Measurements from ENCODE around the gene DAD1.
"Not testable (repeated sequence)": the region's sequence is repeated elsewhere in the genome, so short reads cannot be mapped to it uniquely, and the experiment has no call there.

The DAD1 gene

DNA sequence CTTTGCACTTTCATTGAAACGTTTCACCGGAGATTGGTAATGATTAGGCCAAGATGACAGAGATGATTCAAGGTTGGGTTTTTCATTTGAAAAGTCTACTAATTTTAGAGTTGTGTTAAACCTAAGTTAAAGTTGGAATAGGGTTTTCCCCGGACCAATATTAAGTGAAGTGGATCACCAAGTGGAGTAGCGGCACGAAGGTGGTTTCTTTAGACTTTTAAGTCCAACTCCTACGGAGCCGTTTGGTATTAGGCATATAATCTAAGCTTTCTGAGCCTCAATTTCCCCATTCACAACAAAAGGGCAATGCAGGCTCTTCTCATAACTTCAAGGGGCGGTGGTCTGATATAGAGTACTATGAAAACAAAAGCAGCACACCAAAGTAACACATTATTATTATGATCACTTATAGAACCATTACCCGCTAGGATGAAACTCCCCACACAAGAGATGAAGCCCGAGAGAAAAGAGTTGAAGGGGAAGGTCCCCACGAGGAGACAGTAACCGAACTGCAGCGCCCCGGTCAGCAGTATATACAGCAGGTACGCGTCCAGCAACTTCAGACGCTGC, 413 bp downstream of the DAD1 start:
- peak overlapping the region; percentile 97 for H3K4me3 Mint-ChIP-seq
- peaks cover 41% of the 10 kb centered on the region for H3K36me3 Mint-ChIP-seq (ENCODE audit: low read depth)
- no peaks in the 10 kb centered on the region for H3K9me3 Mint-ChIP-seq
- H3K27ac Mint-ChIP-seq: peak overlapping the region; percentile 99
- peaks cover 88% of the 10 kb centered on the region for H3K4me1 Mint-ChIP-seq (ENCODE audit: low read depth)
- H3K27me3 Mint-ChIP-seq: peaks cover 3% of the 10 kb centered on the region

DNA sequence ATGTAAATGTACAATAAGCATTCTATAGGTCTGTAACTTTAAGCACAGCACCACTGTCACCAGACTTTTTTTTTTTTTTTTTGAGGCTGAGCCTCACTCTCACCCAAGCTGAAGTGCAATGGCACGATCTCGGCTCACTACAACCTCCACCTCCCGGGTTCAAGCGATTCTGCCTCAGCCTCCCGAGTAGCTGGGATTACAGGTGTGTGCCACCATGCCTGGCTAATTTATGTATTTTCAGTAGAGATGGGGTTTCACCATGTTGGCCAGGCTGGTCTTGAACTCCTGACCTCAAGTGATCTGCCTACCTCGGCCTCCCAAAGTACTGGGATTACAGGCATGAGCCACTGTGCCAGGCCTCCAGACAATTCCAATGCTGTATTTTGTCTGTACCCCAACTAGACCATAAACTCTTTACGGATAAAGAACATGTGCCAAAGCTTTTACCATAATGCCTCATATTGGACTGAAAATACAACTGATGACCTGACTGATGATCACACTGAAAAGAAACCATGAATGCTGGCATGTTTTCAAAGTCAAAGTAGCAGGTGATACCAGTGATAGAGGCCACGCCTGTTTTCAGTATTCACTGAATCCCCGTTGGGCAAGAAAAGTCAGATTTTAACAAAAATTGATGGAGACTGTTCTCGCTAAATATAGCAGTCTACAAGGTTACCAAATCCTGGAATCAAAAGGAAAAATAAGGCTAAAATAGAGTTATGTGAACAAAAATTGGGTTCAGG, 1.2 kb downstream of the DAD1 start:
- peak overlapping the region; percentile 97 for H3K4me3 Mint-ChIP-seq
- H3K27me3 Mint-ChIP-seq, H3K9me3 Mint-ChIP-seq: not testable (repeated sequence)
- peaks cover 95% of the 10 kb centered on the region for H3K4me1 Mint-ChIP-seq (ENCODE audit: low read depth)
- H3K36me3 Mint-ChIP-seq (ENCODE audit: low read depth): peaks cover 49% of the 10 kb centered on the region
- H3K27ac Mint-ChIP-seq: peak overlapping the region; percentile 99

DNA sequence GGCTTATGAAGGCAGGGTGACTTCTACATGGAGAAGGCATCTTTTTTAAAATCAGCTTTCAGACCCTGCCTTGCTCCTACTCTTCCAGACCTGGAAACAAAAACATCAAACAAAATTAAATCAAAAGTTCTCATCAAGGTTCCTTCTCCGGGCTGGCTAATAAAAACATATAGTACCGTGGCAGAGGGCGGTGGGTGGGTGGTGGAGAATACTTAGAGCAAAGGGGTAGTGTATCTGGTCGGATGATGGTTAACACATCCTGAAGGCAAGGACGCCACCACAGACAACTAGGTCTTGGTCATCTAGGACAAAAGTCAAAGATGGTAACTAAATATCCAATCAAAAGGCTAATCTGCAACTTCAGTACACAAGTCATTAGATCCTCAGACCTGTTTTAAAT, 1.8 kb downstream of the DAD1 start:
- no peaks in the 10 kb centered on the region for H3K9me3 Mint-ChIP-seq
- H3K4me3 Mint-ChIP-seq: peak overlapping the region; percentile 97
- H3K36me3 Mint-ChIP-seq (ENCODE audit: low read depth): peaks cover 55% of the 10 kb centered on the region
- H3K4me1 Mint-ChIP-seq (ENCODE audit: low read depth): peaks cover 96% of the 10 kb centered on the region
- H3K27me3 Mint-ChIP-seq: peaks cover 3% of the 10 kb centered on the region
- peak overlapping the region; percentile 99 for H3K27ac Mint-ChIP-seq

DNA sequence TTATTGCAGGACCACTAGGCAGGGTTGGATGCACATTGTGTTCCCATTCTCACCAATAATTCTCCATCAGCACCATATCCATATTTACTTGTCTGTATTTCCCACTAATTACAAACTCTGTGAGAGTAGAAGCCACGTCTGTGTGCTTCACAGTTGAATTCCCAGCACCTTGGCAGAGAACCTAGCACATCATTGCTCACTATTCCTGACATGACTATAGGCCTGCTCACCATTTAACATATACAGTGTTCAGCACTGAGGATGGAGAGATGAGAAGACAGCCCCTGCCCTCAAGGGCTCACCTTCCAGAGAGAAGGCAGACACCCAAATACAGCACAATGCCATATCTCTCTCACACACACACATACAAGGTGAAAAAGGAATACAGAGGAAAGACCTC, 5.0 kb downstream of the DAD1 start:
- H3K4me1 Mint-ChIP-seq (ENCODE audit: low read depth): peaks cover 89% of the 10 kb centered on the region

DNA sequence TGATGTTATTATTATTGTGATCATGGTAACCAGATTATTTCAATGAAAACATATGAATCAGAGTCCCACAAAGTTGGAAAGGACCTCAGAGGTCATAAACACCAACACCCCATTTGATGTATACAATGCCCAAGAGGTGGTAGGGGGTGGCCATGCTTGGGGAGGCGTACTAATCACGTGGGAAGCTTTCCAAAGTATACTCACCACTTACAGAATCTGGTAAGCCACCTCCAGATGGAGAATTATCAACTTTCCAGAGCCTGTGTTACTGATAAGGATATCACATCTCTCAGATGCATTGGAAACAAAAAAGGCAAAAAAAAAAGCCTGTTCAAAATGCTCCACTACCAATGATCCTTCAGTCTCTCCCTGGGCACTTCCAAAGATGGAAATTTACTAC, 8.4 kb downstream of the DAD1 start:
- H3K4me3 Mint-ChIP-seq: no peak overlapping the region
- peaks cover 86% of the 10 kb centered on the region for H3K4me1 Mint-ChIP-seq (ENCODE audit: low read depth)
- peaks cover 74% of the 10 kb centered on the region for H3K36me3 Mint-ChIP-seq (ENCODE audit: low read depth)
- H3K9me3 Mint-ChIP-seq: no peaks in the 10 kb centered on the region
- peak overlapping the region; percentile 50 for H3K27ac Mint-ChIP-seq
- no peaks in the 10 kb centered on the region for H3K27me3 Mint-ChIP-seq

More for the DNA sequence above, 5.0 kb downstream of the DAD1 start:
- peak overlapping the region; percentile 76 for H3K27ac Mint-ChIP-seq
- peaks cover 72% of the 10 kb centered on the region for H3K36me3 Mint-ChIP-seq (ENCODE audit: low read depth)
- H3K4me3 Mint-ChIP-seq: peak overlapping the region; percentile 6
- H3K27me3 Mint-ChIP-seq: peaks cover under 1% of the 10 kb centered on the region
- H3K9me3 Mint-ChIP-seq: no peaks in the 10 kb centered on the region

DNA sequence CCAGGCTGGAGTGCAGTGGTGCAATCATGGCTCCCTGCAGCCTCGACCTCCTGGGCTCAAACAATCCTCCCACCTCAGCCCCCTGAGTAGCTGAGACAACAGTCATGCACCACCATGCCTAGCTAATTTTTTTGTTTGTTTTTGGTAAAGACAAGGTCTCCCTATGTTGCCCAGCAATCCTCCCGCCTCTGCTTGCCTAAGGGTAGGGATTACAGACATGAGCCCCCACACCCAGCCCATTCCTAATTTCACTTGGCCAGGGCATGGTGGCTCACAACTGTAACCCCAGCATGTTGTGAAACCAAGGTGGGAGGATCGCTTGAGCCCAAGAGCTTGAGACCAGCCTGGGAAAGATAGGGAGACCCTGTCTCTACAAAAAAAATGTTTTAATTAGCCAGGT, 9.1 kb downstream of the DAD1 start:
- Mint-ChIP-seq H3K27ac (no peak overlapping the region), H3K9me3 (no peaks in the 10 kb centered on the region), H3K4me3 (no peak overlapping the region), H3K4me1 (ENCODE audit: low read depth) (peaks cover 79% of the 10 kb centered on the region), H3K27me3 (no peaks in the 10 kb centered on the region), H3K36me3 (ENCODE audit: low read depth) (peaks cover 69% of the 10 kb centered on the region)

DNA sequence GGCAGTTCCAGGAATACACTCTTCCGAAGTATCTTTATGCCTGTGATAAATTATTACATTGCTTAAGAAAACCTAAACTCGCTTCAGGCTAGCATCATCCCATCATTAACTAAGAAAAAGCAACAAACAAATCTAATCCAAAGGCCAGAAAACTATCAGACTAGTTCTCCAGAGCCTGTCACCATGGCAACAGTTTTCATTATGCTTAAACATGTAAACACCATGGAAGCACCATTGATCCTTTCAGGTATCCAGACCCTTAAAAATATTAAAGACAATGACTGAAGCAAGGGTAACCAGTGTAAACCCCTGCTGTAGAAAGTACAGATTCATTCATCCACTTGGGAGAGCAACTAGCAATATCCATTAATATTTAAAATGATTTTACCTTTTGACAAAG, 9.8 kb downstream of the DAD1 start:
- no peaks in the 10 kb centered on the region for H3K27me3 Mint-ChIP-seq
- peaks cover 69% of the 10 kb centered on the region for H3K36me3 Mint-ChIP-seq (ENCODE audit: low read depth)
- peak overlapping the region; percentile 34 for H3K4me3 Mint-ChIP-seq
- no peaks in the 10 kb centered on the region for H3K9me3 Mint-ChIP-seq
- H3K27ac Mint-ChIP-seq: peak overlapping the region; percentile 62
- H3K4me1 Mint-ChIP-seq (ENCODE audit: low read depth): peaks cover 79% of the 10 kb centered on the region

DNA sequence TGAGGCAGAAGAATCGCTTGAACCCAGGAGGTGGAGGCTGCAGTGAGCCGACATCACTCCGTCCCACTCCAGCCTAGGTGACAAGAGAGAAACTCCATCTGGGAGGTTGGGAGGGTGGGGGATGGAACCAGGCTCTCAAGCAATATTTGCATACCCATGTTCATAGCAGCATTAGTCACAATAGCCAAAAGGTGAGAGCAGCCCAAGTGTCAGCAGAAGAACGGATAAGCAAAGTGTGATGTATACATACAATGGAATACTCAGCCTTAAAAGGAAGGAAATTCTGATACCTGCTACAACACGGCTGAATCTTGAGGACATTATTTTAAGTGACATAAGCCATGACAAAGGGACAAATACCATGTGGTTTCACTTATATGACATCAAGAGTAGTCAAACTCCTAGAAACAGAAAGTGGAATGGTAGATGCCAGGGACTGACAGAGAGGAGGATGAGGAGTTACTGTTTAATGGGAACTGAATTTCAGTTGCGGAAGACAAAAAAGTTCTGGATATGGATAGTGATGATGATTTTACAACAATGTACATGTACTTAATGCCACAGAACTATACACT, 11.6 kb downstream of the DAD1 start:
- H3K9me3 Mint-ChIP-seq: no peaks in the 10 kb centered on the region
- peak overlapping the region; percentile 4 for H3K4me3 Mint-ChIP-seq
- no peaks in the 10 kb centered on the region for H3K27me3 Mint-ChIP-seq
- peaks cover 76% of the 10 kb centered on the region for H3K4me1 Mint-ChIP-seq (ENCODE audit: low read depth)
- peaks cover 67% of the 10 kb centered on the region for H3K36me3 Mint-ChIP-seq (ENCODE audit: low read depth)
- H3K27ac Mint-ChIP-seq: peak overlapping the region; percentile 1

DNA sequence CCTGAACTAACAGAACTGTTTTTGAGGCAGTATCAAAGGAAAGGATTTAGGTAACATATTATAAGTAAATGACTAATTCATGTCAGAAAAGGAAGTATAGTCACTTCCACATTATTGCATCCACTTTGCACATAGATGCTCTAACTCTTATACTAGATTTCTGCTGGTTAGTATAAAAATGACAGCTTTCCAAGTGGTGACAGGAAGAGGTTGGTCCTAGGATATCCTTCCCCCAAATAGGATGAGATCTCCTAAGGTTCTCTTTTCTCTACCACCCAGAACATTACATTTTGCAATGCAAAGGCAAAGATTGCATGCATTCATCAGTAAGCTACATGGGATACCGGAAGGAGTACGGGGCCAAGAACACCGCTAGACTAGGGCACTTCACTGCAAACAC, 15.2 kb downstream of the DAD1 start:
- Mint-ChIP-seq H3K36me3 (ENCODE audit: low read depth) (peaks cover 70% of the 10 kb centered on the region), H3K27ac (no peak overlapping the region), H3K9me3 (no peaks in the 10 kb centered on the region), H3K4me1 (ENCODE audit: low read depth) (peaks cover 72% of the 10 kb centered on the region), H3K27me3 (no peaks in the 10 kb centered on the region), H3K4me3 (no peak overlapping the region)

DNA sequence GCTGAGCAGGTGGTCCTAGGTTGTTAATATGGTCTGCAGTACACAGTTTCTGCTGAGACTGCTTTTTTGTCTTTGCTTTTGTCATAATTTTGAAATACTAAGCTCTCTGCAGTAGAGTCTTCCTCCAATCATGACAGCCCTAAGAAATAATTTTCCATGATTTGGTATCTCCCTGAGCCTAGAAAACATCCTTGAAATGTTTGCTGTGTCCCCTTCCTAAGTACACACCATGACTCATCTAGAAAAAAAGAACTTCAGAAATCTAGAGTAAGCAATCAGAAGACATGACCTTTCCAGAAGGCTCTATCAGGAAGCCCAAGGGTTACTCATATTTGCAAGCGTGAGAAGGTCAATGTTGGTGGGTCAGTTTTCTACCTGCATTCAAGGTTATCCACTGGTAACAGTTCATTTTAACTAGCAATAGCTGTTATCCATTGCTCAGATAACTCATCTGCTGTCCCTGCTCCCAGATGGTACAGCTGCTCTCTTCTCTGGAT, 16.4 kb downstream of the DAD1 start:
- H3K27ac Mint-ChIP-seq: peak overlapping the region; percentile 45
- peaks cover 73% of the 10 kb centered on the region for H3K4me1 Mint-ChIP-seq (ENCODE audit: low read depth)
- H3K27me3 Mint-ChIP-seq: no peaks in the 10 kb centered on the region
- peaks cover 63% of the 10 kb centered on the region for H3K36me3 Mint-ChIP-seq (ENCODE audit: low read depth)
- no peak overlapping the region for H3K4me3 Mint-ChIP-seq
- H3K9me3 Mint-ChIP-seq: no peaks in the 10 kb centered on the region

DNA sequence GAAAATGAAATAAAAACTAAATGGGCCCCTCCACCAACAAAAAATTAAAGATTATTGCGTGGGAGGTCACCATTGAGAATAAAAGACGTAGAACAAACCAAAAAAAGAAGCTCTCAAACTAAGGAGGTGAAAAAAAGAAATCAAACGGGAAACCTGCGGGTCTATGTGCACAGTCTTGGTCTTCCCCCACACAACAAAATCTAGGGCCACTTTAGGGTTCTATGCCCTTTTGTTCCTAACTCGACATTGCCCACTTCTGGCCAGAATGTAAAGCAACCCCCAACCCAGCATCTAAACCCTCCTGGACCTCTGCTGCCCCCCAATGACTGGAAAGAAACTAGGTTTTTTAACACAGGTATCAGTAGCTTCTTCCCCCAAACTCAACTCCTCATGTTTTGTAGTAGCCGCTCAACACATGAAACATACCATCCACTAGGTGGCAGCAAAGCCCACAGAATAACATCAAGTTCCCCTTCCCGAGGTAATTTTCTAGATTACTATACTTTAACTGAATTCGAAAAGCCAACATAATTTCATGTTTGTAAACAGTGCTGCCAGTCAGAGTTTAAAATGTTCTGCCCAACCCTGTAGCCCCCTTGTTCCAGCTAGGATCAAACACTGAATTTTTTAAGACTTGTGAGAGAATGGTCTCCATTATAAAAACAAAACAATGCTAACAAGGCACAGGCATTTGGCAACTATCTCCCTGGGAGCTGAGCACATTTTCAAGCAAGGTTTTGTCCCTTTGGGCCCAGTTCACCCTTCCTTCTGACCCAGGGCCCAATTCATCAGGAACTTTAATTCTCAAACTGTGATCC, 18.7 kb downstream of the DAD1 start:
- peaks cover 79% of the 10 kb centered on the region for H3K4me1 Mint-ChIP-seq (ENCODE audit: low read depth)
- H3K27ac Mint-ChIP-seq: peak overlapping the region; percentile 97
- peak overlapping the region; percentile 90 for H3K4me3 Mint-ChIP-seq
- H3K36me3 Mint-ChIP-seq (ENCODE audit: low read depth): peaks cover 61% of the 10 kb centered on the region
- no peaks in the 10 kb centered on the region for H3K9me3 Mint-ChIP-seq
- H3K27me3 Mint-ChIP-seq: no peaks in the 10 kb centered on the region

DNA sequence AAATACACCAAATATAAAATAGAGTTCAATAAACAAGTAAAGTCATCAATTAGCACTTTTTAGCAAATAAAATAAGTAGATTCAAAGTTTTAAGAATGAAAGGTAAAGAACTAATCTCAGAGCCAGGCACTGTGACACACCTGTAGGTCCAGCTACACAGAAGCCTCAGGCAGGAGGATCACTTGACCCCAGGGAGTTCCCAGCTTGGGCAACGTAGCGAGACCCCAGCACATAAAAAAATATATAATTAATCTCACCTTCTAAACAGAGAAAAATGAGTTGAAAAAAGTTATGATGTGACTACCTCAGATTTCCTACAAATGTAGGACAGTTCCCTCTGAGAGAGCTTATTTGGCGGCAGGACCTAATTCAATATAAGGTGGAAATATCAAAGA, 19.3 kb downstream of the DAD1 start:
- H3K9me3 Mint-ChIP-seq: no peaks in the 10 kb centered on the region
- H3K4me1 Mint-ChIP-seq (ENCODE audit: low read depth): peaks cover 82% of the 10 kb centered on the region
- H3K36me3 Mint-ChIP-seq (ENCODE audit: low read depth): peaks cover 63% of the 10 kb centered on the region

DNA sequence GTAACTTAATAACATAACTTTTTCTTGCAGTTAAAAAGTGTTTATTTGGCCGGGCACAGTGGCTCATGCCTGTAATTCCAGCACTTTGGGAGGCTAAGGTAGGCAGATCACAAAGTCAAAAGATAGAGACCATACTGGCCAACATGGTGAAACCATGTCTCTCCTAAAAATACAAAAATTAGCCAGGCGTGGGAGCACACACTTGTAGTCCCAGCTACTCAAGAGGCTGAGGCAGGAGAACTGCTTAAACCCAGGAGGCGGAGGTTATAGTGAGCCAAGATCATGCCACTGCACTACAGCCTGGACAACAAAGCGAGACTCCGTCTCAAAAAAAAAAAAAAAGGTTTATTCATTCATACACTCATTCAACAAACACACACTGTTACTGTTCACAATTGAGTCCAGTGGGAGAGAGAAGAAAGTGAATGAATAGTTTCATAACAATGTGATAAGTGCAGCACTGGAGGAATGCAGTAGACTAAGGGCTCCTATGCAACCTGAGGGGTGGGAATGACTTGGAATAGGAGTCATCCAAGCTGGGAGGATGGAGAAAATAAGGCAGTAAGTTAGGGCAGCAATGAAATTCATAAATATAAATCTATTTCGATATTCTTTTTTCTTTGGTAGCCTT, 19.8 kb downstream of the DAD1 start:
- H3K9me3 Mint-ChIP-seq: no peaks in the 10 kb centered on the region
- H3K4me1 Mint-ChIP-seq (ENCODE audit: low read depth): peaks cover 82% of the 10 kb centered on the region
- peak overlapping the region; percentile 90 for H3K4me3 Mint-ChIP-seq
- H3K27ac Mint-ChIP-seq: peak overlapping the region; percentile 97
- H3K36me3 Mint-ChIP-seq (ENCODE audit: low read depth): peaks cover 63% of the 10 kb centered on the region
- H3K27me3 Mint-ChIP-seq: no peaks in the 10 kb centered on the region

More for the DNA sequence above, 19.3 kb downstream of the DAD1 start:
- H3K27ac Mint-ChIP-seq: peak overlapping the region; percentile 97
- H3K27me3 Mint-ChIP-seq: no peaks in the 10 kb centered on the region
- peak overlapping the region; percentile 90 for H3K4me3 Mint-ChIP-seq

DNA sequence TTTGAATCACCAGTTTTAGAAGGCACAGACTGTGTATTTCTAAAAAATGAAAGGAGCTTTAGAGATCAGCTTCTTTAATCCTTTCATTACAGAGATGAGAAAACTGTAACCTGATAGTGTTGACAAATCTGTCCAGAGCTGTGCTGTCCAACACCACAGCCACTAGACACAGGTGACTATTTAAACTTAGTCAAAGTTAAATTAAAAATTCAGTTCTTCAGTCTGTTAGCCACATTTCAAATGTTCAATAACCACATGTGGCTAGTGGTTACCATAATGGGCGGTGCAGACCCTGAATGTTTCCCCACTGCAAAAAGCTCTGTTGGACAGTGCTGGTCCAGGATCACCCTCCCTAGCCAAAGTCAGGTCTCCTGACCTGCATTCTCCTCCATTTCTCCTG, 21.6 kb downstream of the DAD1 start:
- Mint-ChIP-seq H3K4me3 (peak overlapping the region; percentile 55), H3K4me1 (ENCODE audit: low read depth) (peaks cover 86% of the 10 kb centered on the region), H3K9me3 (no peaks in the 10 kb centered on the region), H3K27ac (peak overlapping the region; percentile 97), H3K36me3 (ENCODE audit: low read depth) (peaks cover 57% of the 10 kb centered on the region), H3K27me3 (no peaks in the 10 kb centered on the region)
